OCI-LY1 (cell line): ENCODE measurements around the gene CCDC7.

Experiments used
- CTCF ChIP-seq: fragments of 200-600 bp; sonication (generic), shearing (Covaris generic); IDR thresholded peaks from 2 replicates; pipeline ENCODE4 v1.5.1; 2017; ENCODE audit warnings: mild to moderate bottlenecking, antibody characterized with exemption, low read length, moderate library complexity, mixed read lengths
- EZH2 ChIP-seq: fragments of 200-600 bp; sonication (generic), shearing (Covaris generic); IDR thresholded peaks from 2 replicates; pipeline ENCODE4 v1.8.0; 2017; ENCODE audit warnings: borderline replicate concordance, mixed run types, mild to moderate bottlenecking, antibody characterized with exemption, low read length, moderate library complexity, mixed read lengths

- no peak for TF ChIP-seq CTCF
- TF ChIP-seq EZH2: no peak
Observed at GRCh38 chr10:32687546-32687945, 241.6 kb downstream of the CCDC7 start.
